ENCODE data around the gene CYTH1. TPM values are rescaled to one million over a fixed set of nuclear protein-coding genes. Genes with fewer than 3 reads are reported as not detected.

Gene CYTH1
- total and polyA plus RNA-seq, 2 donors, result 27.1 to 31.0 TPM

DNA sequence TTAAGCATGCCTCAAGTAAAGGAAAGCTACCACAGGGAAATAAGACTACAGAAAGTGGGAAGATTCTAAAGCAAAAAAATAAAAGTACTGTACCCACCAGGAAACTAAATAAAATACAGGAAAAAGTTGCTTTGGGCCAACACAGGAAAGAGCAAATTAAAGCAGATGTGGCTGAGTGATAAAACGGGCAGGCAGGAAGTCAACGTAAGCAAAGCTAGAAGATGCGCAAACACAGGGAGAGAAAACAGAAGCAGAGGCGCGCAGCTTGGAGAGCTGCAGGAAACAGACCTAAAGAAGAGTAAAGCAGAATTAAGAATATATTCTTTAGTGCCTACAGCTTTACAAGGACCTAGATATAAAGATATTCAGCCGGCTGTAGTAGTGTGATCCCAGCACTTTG lies 36.9 kb upstream of the CYTH1 start:
- Histone ChIP-seq H3K36me3 (ENCODE audit: insufficient read depth) (no peaks in the 10 kb centered on the region), H3K4me3 (ENCODE audit: low read depth, low read length) (no peak overlapping the region), H3K4me1 (ENCODE audit: insufficient read depth) (no peaks in the 10 kb centered on the region), H3K27ac (ENCODE audit: low read depth) (no peak overlapping the region)
- WGBS, result 51% methylated on average over 6 of the region's 6 CpGs
- DNase-seq (ENCODE audit: extremely low spot score), result no peak

DNA sequence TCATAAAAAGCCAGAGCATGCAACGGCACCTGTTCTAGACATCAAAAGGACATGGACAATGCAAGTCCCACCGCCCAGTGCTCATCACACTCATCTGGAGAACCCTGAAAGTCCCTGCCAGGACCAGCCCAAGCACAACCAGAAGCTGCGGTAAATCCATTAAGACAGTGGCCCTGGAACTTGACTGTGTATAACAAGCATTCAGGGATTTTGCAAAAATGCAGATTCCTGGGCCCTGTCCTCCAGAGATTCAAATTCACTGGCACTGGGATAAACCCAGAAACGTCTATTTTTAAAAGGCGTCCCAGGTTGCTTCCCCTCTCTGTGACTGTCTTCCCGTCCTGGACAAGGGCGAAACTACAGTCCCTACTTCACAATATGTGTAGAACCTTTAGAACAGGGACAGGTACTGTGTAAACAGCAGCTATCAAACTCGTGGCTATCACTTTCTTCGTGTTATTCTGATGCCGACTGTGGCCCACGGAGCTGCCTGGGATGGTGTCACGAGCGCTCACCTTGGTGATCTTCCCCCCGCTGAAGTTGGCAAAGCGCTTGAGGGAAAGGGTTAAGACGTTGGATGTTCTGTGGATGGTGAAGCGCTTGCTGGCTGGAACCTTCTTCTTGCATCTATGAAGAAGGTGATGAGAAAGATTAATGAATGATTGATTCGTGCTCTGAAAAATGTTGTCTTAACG lies 36.2 kb upstream of the CYTH1 start:
- WGBS, result 84% methylated on average over 19 of the region's 19 CpGs
- Histone ChIP-seq H3K36me3 (ENCODE audit: insufficient read depth) (no peaks in the 10 kb centered on the region), H3K4me3 (ENCODE audit: low read depth, low read length) (no peak overlapping the region), H3K4me1 (ENCODE audit: insufficient read depth) (no peaks in the 10 kb centered on the region), H3K27ac (ENCODE audit: low read depth) (no peak overlapping the region)
- no peak for DNase-seq (ENCODE audit: extremely low spot score)

DNA sequence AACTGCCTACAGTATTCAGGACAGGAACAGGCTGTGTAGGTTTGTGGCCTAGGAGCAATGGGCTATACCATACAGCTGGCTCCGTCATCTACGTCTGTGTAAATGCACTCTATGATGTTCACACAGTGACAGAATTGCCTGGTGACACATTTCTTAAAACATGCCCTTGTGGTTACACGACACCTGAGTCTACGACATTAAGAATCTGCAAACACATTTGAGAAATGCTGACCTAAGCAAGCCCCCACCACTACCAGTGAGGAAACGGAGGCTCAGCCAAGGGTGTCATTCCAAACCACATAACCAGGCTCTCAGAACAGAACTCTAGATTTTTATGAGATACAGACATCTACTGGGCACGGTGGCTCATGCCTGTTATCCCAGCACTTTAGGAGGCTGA lies 35.0 kb upstream of the CYTH1 start:
- WGBS, result 79% methylated on average over 6 of the region's 6 CpGs
- Histone ChIP-seq H3K4me1 (ENCODE audit: insufficient read depth) (peaks cover 2% of the 10 kb centered on the region), H3K36me3 (ENCODE audit: insufficient read depth) (no peaks in the 10 kb centered on the region), H3K4me3 (ENCODE audit: low read depth, low read length) (no peak overlapping the region), H3K27ac (ENCODE audit: low read depth) (no peak overlapping the region)
- DNase-seq (ENCODE audit: extremely low spot score), result no peak

DNA sequence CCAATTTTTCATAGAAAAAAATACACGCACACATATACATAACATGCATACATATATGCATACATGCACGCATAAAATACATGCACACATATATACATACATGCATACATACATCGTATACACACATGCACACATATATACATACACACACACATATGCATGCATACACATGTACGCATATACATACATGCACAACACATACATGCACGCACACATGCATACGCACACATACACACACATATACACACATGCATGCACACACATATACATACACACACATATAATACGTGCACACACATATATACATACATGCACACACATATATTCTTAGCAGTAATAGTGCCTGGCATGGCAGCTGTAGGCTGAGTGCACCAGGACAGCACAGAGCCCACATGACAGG lies 33.6 kb upstream of the CYTH1 start:
- no peak overlapping the region for H3K27ac ChIP-seq (ENCODE audit: low read depth)
- no peaks in the 10 kb centered on the region for H3K36me3 ChIP-seq (ENCODE audit: insufficient read depth)
- DNase-seq (ENCODE audit: extremely low spot score), result no peak
- peaks cover 2% of the 10 kb centered on the region for H3K4me1 ChIP-seq (ENCODE audit: insufficient read depth)
- no peak overlapping the region for H3K4me3 ChIP-seq (ENCODE audit: low read depth, low read length)
- WGBS, result 97% methylated on average over 7 of the region's 7 CpGs

DNA sequence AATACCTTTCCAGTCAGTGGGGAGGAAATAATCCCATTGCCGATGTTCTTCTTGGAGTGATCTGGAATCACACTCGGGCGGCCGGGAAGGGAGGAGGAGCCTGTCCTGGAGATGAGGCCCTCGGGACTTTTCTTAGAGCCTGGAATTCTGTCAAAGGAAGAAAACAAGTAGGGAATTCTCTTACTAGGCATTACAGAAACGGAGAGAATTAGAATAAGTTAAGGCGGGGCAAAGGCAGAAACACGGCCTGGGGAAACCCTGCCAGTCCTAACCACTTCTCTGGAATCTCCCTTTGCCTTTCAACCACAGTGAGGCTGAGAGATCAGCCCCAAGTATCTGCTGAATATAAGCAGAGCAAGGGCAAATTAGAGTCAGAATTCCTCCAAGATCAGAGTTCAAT lies 30.8 kb upstream of the CYTH1 start:
- WGBS, result 75% methylated on average over 8 of the region's 8 CpGs
- H3K4me3 ChIP-seq (ENCODE audit: low read depth, low read length), result no peak overlapping the region
- no peak for DNase-seq (ENCODE audit: extremely low spot score)
- H3K27ac ChIP-seq (ENCODE audit: low read depth), result no peak overlapping the region
- peaks cover 2% of the 10 kb centered on the region for H3K4me1 ChIP-seq (ENCODE audit: insufficient read depth)
- peaks cover 3% of the 10 kb centered on the region for H3K36me3 ChIP-seq (ENCODE audit: insufficient read depth)

DNA sequence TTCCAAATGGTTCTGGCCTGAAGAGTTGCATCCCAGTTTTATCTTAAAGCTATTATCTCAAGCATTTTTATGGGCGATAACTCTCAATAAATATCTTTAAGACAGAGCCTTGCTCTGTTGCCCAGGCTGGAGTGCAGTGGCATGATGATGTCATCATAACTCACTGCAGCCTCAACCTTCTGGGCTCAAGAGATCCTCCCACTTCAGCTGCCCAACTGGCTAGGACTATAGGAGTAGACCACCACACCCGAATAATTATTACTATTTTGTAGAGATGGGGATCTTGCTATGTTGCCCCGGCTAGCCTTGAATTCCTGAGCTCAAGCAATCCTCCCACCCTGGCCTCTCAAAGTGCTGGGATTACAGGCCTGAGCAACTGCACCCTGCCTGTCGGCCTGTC lies 26.1 kb upstream of the CYTH1 start:
- 49% methylated on average over 4 of the region's 4 CpGs for WGBS
- peaks cover 2% of the 10 kb centered on the region for H3K4me1 ChIP-seq (ENCODE audit: insufficient read depth)
- peaks cover 3% of the 10 kb centered on the region for H3K36me3 ChIP-seq (ENCODE audit: insufficient read depth)
- H3K4me3 ChIP-seq (ENCODE audit: low read depth, low read length), result no peak overlapping the region
- no peak overlapping the region for H3K27ac ChIP-seq (ENCODE audit: low read depth)
- no peak for DNase-seq (ENCODE audit: extremely low spot score)

DNA sequence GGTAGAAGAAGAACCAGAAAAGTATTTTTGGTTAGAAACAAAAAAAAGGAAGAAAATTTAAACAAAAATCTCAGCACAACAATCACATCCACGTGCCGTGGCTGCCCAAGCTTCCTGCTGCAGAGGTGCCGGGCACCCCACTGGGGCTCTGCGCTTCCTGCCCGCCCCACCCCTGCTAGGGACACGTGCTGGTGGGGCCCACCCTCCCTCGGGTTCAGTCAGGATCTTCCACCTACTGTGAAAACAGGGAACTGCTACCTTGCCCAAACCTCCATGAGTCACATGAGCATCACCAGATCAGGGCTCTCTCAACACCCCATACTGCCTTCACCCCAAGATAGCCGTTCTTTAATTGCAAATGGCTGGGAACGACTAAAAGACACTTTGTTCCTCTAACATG lies 24.4 kb upstream of the CYTH1 start:
- peaks cover 3% of the 10 kb centered on the region for H3K36me3 ChIP-seq (ENCODE audit: insufficient read depth)
- no peak overlapping the region for H3K27ac ChIP-seq (ENCODE audit: low read depth)
- no peaks in the 10 kb centered on the region for H3K4me1 ChIP-seq (ENCODE audit: insufficient read depth)
- no peak for DNase-seq (ENCODE audit: extremely low spot score)
- WGBS, result 77% methylated on average over 9 of the region's 9 CpGs
- H3K4me3 ChIP-seq (ENCODE audit: low read depth, low read length), result no peak overlapping the region

DNA sequence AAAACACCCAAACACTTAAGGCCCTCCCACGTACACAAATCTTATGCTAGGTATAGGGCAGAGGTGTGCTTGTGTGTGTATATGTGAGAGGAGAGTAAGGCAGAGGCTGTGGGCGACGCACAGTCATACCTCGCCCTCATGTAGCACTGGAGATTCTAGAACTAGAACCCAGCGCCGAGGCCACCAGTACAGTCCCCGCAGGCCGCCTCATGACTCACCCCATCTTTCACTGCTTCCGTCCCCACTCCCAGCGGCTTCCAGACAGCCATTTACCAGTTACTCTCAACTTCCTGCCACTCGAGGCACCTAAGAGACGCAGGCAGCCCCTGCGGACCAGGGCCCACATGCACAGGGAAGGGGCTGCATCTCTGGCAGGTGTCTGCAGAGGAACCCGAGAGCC lies 23.2 kb upstream of the CYTH1 start:
- Histone ChIP-seq H3K36me3 (ENCODE audit: insufficient read depth) (peaks cover 3% of the 10 kb centered on the region), H3K4me1 (ENCODE audit: insufficient read depth) (no peaks in the 10 kb centered on the region), H3K27ac (ENCODE audit: low read depth) (no peak overlapping the region), H3K4me3 (ENCODE audit: low read depth, low read length) (no peak overlapping the region)
- no peak for DNase-seq (ENCODE audit: extremely low spot score)
- WGBS, result 88% methylated on average over 14 of the region's 14 CpGs

DNA sequence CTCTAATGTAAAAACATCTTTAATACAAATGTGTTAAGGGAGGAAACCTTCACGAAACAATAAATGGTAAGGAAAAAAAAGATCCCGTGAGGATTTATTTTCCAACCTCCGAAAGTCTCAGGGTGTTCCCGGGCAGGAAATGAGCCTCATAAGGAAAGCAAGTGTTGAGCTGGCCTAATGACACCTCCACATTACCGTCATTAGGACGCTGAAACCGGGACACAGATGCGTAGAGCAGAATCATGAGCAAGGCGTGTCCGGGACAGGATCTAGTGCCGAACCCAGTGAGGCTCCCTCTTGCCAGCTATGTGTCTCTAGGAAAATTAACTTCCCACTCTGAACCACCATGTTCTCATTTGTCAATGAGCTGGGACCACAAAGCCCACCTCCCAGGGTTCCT lies 22.7 kb upstream of the CYTH1 start:
- H3K4me1 ChIP-seq (ENCODE audit: insufficient read depth), result no peaks in the 10 kb centered on the region
- no peaks in the 10 kb centered on the region for H3K36me3 ChIP-seq (ENCODE audit: insufficient read depth)
- no peak overlapping the region for H3K27ac ChIP-seq (ENCODE audit: low read depth)
- WGBS, result 77% methylated on average over 11 of the region's 11 CpGs
- H3K4me3 ChIP-seq (ENCODE audit: low read depth, low read length), result no peak overlapping the region
- DNase-seq (ENCODE audit: extremely low spot score), result no peak

DNA sequence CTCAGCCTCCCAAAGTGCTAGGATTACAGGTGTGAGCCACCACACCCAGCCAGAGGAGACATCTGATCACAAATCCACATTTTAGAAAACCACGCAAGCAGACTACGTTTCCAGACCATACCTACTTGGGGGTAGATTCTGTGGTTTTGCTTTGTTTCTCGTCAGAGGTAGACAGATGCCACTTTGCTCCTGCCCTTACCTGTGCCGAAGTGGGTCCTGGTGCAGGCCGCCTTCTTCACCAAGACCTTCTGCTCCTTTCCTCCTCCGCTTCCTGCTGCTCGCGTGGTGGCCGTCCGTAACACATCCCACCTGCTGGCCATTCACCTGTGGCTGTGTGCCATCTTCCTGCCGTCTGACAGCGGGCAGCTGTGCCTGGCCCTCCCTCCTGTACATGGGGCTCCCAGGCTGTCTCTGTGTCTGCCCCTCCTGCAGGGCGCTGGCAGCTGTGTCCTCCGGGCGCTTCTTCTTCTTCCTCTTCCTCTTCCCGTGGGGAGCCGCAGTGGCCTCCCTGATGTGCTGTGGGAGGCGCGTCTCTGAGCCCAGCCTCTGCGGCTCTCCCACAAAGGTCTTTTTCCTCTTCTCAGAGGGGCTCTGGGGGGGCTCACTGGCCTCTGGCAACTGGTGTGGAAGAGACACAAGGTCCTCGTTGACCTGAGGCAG lies 21.2 kb upstream of the CYTH1 start:
- Histone ChIP-seq H3K27ac (ENCODE audit: low read depth) (no peak overlapping the region), H3K36me3 (ENCODE audit: insufficient read depth) (no peaks in the 10 kb centered on the region), H3K4me3 (ENCODE audit: low read depth, low read length) (no peak overlapping the region), H3K4me1 (ENCODE audit: insufficient read depth) (no peaks in the 10 kb centered on the region)
- no peak for DNase-seq (ENCODE audit: extremely low spot score)
- 84% methylated on average over 21 of the region's 21 CpGs for WGBS

DNA sequence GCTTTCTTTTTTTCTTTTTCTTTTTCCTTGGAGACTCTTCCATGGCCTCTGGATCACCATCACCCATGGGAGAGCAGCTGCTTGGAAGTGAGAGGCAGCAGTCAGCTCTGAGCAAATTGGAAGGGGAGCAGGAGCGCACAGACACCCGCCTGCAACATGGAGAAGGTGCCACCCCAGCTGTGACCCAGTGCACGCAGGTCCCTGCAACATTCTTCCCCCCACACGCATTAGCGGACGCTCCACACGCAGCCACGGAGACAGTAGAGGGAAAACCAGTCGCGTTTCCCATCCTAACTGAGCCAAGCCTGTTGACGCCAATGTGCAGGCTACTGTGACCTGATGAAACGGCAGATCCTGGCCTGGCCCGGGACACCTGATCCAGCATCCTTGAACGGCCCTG lies 20.4 kb upstream of the CYTH1 start:
- 95% methylated on average over 14 of the region's 14 CpGs for WGBS
- Histone ChIP-seq H3K4me1 (ENCODE audit: insufficient read depth) (no peaks in the 10 kb centered on the region), H3K4me3 (ENCODE audit: low read depth, low read length) (no peak overlapping the region), H3K36me3 (ENCODE audit: insufficient read depth) (no peaks in the 10 kb centered on the region), H3K27ac (ENCODE audit: low read depth) (no peak overlapping the region)
- no peak for DNase-seq (ENCODE audit: extremely low spot score)

DNA sequence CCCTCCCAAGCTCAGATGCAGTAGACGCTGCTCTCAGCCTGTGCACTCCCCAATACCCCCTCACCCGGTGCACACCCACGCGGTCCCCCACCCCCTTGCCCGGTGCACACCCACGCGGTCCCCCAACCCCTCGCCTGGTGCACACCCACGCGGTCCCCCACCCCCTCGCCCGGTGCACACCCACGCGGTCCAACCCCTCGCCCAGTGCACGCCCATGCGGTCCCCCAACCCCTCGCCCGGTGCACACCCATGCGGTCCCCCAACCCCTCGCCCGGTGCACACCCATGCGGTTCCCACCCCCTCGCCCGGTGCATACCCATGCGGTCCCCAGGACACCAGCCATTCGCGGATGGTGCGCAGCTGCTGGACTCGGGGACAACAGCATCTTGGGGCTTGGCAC lies 19.9 kb upstream of the CYTH1 start:
- Histone ChIP-seq H3K4me3 (ENCODE audit: low read depth, low read length) (no peak overlapping the region), H3K27ac (ENCODE audit: low read depth) (no peak overlapping the region), H3K4me1 (ENCODE audit: insufficient read depth) (no peaks in the 10 kb centered on the region), H3K36me3 (ENCODE audit: insufficient read depth) (no peaks in the 10 kb centered on the region)
- DNase-seq (ENCODE audit: extremely low spot score), result no peak
- WGBS, result 94% methylated on average over 30 of the region's 30 CpGs

DNA sequence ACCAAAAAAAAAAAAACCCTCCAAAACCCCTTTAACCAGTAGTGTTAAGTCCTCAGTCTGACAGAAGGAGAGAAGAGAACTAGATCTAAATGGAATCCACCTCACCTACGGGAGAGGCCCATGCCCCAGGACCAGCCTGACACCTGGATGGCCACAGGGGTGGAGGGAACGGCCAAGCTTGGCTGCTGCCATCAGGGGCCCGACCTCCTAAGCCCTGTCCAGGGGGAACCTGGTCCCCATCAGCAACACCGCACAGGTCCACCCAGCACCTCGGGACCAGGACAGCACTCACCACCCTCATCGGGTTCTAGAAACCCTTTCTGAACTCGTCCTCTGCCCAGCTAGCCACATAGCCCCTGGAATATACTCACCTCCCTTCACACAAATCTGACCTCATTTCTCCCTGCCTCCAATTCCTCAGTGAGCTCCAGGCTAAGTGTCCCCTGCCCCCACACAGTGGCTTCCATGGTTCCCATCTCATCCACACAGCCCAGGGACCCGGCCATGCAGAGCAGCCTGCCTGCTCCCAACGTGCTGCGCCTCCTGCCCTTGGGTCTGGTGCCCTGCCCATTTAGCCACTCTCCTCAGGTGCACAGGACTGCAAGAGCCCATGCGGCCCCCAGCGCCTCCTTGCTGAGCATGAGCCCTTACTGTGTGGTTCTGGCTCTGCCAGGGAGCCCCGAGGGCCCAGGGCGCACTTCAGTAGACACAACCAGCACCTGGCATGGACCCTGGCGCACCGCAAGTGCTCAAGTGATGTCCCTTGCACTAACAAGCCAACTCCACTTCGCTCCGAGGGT lies 18.3 kb upstream of the CYTH1 start:
- WGBS, result 93% methylated on average over 18 of the region's 18 CpGs
- Histone ChIP-seq H3K4me1 (ENCODE audit: insufficient read depth) (no peaks in the 10 kb centered on the region), H3K27ac (ENCODE audit: low read depth) (no peak overlapping the region), H3K36me3 (ENCODE audit: insufficient read depth) (no peaks in the 10 kb centered on the region), H3K4me3 (ENCODE audit: low read depth, low read length) (no peak overlapping the region)
- no peak for DNase-seq (ENCODE audit: extremely low spot score)

All from urinary bladder (tissue), 4 donors.